GM19099 (cell line): ENCODE results near the gene CSNK1G1.

Experiments used
- POLR2A ChIP-seq: IDR thresholded peaks from 3 replicates; pipeline ENCODE4 v1.6.1; 2011; ENCODE audit warnings: low read depth; ENCODE audit not compliant: insufficient read length; ENCODE audit errors: extremely low read depth

Gene CSNK1G1

GRCh38 chr15:64232400-64232799 is 123.6 kb downstream of the CSNK1G1 start:
- TF ChIP-seq POLR2A, result no peak

- TF ChIP-seq POLR2A, result no peak
Measured at GRCh38 chr15:64229129-64229724, 126.7 kb downstream of the CSNK1G1 start.

- TF ChIP-seq POLR2A, result no peak
Measured at GRCh38 chr15:64225804-64226203, 130.2 kb downstream of the CSNK1G1 start.

- no peak for TF ChIP-seq POLR2A
Measured at GRCh38 chr15:64224511-64224910, 131.5 kb downstream of the CSNK1G1 start.

DNA sequence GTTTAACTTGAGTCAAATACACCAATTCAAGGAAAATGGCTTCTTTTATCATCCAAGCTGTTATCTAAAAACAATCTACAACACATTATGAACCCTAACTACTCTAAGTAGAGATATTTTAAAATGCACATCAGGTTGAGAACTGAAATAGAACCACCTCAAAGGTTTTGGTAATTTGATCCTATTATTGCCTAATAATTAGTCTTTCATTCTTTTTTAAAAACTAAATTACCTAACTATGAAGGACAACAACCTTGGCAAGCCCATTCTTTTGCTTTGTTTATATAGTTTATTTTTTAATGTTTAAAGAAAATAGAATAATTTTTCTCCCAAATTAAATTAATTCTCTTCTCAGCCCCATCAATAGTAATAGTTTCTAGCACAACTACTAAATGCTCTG is 132.1 kb downstream of the CSNK1G1 start:
- no peak for TF ChIP-seq POLR2A

- no peak for TF ChIP-seq POLR2A
Measured at GRCh38 chr15:64222573-64223366, 133.2 kb downstream of the CSNK1G1 start.

GRCh38 chr15:64216730-64217428 is 139.1 kb downstream of the CSNK1G1 start:
- TF ChIP-seq POLR2A, result no peak

GRCh38 chr15:64216196-64216595 is 139.8 kb downstream of the CSNK1G1 start:
- no peak for TF ChIP-seq POLR2A

GRCh38 chr15:64213646-64214045 is 142.3 kb downstream of the CSNK1G1 start:
- no peak for TF ChIP-seq POLR2A

- TF ChIP-seq POLR2A, result no peak
Measured at GRCh38 chr15:64211696-64212095, 144.3 kb downstream of the CSNK1G1 start.

GRCh38 chr15:64210371-64210770 is 145.6 kb downstream of the CSNK1G1 start:
- no peak for TF ChIP-seq POLR2A

GRCh38 chr15:64209680-64210334 is 146.2 kb downstream of the CSNK1G1 start:
- TF ChIP-seq POLR2A, result no peak

DNA sequence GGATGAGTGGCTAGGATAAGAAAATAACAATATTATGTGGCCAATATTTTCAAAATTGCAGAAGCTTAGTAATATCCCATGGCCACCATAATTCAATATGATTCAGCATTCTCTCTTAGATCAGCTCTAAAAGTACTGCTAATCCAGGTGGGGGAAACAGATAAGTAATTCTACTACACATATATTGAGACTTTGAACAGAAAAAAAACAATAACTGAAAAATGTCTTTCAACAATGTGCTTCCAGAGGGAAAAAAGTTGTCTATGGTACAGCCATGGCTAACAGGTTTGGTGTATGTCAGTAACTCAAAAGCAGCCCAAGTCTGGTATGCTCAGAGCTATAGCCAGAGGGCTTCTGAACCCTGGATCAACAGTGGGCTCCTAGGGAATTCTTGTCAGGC is 150.8 kb downstream of the CSNK1G1 start:
- TF ChIP-seq POLR2A, result no peak

GRCh38 chr15:64197425-64197824 is 158.5 kb downstream of the CSNK1G1 start:
- no peak for TF ChIP-seq POLR2A

DNA sequence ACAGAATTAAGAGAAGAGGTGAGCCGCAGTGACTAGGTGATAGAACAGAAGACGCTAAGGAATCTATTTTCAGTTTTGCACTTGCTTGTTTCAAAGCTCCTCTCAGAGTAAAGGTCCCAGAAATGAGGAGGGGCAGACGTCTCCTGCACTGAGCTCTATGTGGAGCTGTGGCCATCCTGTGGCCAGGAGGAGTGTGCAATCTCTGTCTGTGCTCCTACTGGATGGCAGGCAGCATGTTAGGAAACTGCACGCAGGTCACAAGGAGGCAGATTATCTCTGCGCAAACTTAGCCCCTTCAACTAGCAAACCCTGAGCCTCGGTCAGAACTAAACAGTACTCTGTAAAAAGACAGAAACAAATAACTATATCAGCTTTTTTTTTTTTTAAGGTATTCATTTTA is 162.0 kb downstream of the CSNK1G1 start:
- TF ChIP-seq POLR2A, result no peak
